ENCODE measurements around the gene RPL37A.

Gene RPL37A

DNA sequence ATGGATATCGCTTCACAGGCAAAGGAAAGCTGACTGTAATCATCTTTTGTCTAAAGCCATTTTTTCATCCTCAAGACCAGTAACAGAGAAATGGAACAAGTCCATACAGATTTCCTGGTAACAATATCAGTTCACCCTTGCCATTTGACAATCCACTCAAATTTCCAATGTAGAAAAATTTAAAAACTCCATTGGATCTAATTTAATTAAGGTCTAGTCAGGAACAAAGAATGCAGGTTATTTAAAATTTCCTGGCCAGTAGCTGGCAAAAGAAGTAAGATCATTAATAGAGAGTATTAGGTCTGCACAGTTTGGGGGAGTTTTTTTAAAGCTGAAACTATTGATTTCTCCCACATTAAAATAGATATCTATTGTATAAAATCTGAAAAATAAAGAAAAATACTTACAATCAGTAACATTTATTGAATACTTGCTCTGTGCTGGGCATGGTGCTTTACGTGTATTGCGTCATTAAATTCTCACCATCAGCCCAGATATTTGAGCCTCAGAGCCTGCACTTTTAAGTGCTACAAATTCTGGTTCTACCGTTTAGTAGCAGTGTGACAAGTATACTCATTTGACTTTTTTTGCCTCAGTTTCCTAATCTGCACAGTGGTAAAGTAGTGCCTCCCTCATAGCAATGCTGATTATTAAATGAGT lies 44.6 kb upstream of the RPL37A start:
- TF ChIP-seq TEAD4 (IDR thresholded peaks at IDR 0.05) = no peak
- no peak for TF ChIP-seq ZBTB7A (IDR thresholded peaks at IDR 0.05; ENCODE audit: low read depth)
- TF ChIP-seq, protein P1, sequence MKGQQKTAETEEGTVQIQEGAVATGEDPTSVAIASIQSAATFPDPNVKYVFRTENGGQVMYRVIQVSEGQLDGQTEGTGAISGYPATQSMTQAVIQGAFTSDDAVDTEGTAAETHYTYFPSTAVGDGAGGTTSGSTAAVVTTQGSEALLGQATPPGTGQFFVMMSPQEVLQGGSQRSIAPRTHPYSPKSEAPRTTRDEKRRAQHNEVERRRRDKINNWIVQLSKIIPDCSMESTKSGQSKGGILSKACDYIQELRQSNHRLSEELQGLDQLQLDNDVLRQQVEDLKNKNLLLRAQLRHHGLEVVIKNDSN (IDR thresholded peaks at IDR 0.05) = no peak
- TF ChIP-seq TAF1 (IDR thresholded peaks at IDR 0.05; ENCODE audit: low read depth) = no peak
- TF ChIP-seq YY1 (IDR thresholded peaks at IDR 0.05; ENCODE audit: low read depth) = no peak
- no peak for TF ChIP-seq EGR1 (IDR thresholded peaks at IDR 0.05)
- TF ChIP-seq FOXM1 (IDR thresholded peaks at IDR 0.05; ENCODE audit: borderline replicate concordance, low read depth) = no peak
- no peak for TF ChIP-seq CEBPB (IDR thresholded peaks at IDR 0.05)
- TF ChIP-seq CREB1 (IDR thresholded peaks at IDR 0.05; ENCODE audit: low read depth) = no peak

DNA sequence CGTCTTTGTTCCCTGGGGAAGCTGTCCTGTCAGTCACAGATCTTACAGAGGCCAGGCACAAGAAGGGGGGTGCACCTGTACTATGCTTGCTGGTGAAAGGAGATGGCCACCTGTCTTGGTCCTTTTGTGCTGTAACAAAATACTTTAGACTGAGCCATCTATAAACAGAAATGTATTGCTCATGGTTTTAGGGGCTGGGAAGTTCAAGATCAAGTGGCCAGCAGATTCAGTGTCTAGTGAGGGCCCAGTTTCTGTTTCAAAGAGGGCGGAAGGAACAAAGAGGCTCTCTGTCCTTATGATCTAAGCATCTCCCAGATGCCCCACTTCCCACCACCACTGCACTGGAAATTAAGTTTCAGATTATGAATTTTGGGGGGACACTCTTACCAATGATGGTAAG lies 35.5 kb upstream of the RPL37A start:
- TF ChIP-seq FOXM1 (IDR thresholded peaks at IDR 0.05; ENCODE audit: borderline replicate concordance, low read depth) (no peak), RAD21 (IDR thresholded peaks at IDR 0.05; ENCODE audit: low read depth) (no peak), EP300 (IDR thresholded peaks at IDR 0.05; ENCODE audit: borderline replicate concordance) (no peak), TCF12 (IDR thresholded peaks at IDR 0.05; ENCODE audit: low read depth) (no peak), TEAD4 (IDR thresholded peaks at IDR 0.05) (no peak), CREB1 (IDR thresholded peaks at IDR 0.05; ENCODE audit: low read depth) (no peak), CEBPB (IDR thresholded peaks at IDR 0.05) (no peak), YY1 (IDR thresholded peaks at IDR 0.05; ENCODE audit: low read depth) (no peak), ZBTB7A (IDR thresholded peaks at IDR 0.05; ENCODE audit: low read depth) (no peak), EGR1 (IDR thresholded peaks at IDR 0.05) (no peak), TAF1 (IDR thresholded peaks at IDR 0.05; ENCODE audit: low read depth) (no peak), NFIC (IDR thresholded peaks at IDR 0.05) (no peak)
- TF ChIP-seq, protein P2, sequence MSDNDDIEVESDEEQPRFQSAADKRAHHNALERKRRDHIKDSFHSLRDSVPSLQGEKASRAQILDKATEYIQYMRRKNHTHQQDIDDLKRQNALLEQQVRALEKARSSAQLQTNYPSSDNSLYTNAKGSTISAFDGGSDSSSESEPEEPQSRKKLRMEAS (IDR thresholded peaks at IDR 0.05) = no peak
- TF ChIP-seq, protein P1 (IDR thresholded peaks at IDR 0.05) = no peak
- TF ChIP-seq, protein P3, sequence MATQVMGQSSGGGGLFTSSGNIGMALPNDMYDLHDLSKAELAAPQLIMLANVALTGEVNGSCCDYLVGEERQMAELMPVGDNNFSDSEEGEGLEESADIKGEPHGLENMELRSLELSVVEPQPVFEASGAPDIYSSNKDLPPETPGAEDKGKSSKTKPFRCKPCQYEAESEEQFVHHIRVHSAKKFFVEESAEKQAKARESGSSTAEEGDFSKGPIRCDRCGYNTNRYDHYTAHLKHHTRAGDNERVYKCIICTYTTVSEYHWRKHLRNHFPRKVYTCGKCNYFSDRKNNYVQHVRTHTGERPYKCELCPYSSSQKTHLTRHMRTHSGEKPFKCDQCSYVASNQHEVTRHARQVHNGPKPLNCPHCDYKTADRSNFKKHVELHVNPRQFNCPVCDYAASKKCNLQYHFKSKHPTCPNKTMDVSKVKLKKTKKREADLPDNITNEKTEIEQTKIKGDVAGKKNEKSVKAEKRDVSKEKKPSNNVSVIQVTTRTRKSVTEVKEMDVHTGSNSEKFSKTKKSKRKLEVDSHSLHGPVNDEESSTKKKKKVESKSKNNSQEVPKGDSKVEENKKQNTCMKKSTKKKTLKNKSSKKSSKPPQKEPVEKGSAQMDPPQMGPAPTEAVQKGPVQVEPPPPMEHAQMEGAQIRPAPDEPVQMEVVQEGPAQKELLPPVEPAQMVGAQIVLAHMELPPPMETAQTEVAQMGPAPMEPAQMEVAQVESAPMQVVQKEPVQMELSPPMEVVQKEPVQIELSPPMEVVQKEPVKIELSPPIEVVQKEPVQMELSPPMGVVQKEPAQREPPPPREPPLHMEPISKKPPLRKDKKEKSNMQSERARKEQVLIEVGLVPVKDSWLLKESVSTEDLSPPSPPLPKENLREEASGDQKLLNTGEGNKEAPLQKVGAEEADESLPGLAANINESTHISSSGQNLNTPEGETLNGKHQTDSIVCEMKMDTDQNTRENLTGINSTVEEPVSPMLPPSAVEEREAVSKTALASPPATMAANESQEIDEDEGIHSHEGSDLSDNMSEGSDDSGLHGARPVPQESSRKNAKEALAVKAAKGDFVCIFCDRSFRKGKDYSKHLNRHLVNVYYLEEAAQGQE (IDR thresholded peaks at IDR 0.05; ENCODE audit: low read depth) = no peak

DNA sequence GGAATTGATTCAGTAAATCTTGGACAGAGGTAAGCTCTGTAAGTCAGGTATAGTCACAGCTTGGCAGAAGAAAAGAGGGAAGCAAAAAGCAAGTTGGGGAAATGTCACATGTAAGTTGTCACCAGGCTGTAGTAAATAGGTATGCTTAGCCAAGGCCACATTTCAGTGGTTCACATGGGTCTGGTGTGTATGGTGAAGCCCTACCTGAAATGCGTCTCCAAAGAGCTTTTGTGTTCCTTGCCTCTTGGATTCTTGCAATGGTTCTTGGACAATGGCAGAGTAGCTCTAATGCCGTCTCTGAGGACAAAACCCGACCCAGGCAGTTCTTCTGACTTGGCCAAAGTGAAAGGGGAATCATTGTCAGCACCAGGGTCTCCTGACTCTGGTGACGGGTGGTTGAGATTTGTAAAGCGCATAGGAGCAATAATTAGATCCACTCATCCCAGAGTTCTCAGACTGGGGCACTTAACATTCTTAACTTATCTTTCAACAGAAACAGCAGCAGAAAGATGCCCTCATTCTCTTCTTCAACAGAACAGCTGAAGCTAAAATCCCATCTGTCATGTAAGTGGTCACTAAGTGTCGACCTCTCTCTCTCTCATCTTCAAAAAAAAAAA lies 34.4 kb upstream of the RPL37A start:
- TF ChIP-seq, protein P2 (IDR thresholded peaks at IDR 0.05) = no peak
- TF ChIP-seq CREB1 (IDR thresholded peaks at IDR 0.05; ENCODE audit: low read depth) = no peak
- TF ChIP-seq ZBTB7A (IDR thresholded peaks at IDR 0.05; ENCODE audit: low read depth) = no peak
- no peak for TF ChIP-seq TCF12 (IDR thresholded peaks at IDR 0.05; ENCODE audit: low read depth)

DNA sequence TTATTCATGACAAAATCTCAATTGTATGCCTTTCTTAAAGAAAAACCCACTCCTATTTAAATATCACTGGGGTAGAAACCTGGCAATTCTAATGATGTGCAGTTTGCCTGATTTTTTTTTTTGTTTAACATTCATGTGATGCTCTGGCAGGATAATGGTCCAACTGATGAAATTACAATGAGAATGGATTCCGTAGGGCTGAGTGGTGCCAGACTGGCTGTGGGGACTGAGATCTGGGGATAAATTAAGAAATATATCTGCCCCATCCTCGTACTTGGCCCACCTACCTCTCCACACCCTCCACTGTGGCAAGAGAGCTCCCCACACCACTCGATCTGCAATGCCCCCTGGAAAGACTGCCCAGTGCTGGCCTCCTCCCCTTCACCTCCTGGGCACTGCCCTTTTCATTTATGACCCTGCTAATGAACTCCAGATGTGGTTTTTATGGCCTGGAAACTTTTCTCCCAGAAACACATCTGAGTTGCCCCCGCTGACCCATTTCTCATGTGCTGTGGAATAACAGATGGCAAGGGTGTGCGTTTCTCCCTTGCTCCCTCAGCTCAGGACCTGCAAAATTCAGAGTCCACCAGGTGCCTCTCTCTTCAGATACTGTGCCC lies 33.0 kb upstream of the RPL37A start:
- TF ChIP-seq YY1 (IDR thresholded peaks at IDR 0.05; ENCODE audit: low read depth) (no peak), ZBTB7A (IDR thresholded peaks at IDR 0.05; ENCODE audit: low read depth) (no peak), CEBPB (IDR thresholded peaks at IDR 0.05) (no peak), TCF12 (IDR thresholded peaks at IDR 0.05; ENCODE audit: low read depth) (no peak), RAD21 (IDR thresholded peaks at IDR 0.05; ENCODE audit: low read depth) (no peak), NFIC (IDR thresholded peaks at IDR 0.05) (no peak), TAF1 (IDR thresholded peaks at IDR 0.05; ENCODE audit: low read depth) (no peak), EP300 (IDR thresholded peaks at IDR 0.05; ENCODE audit: borderline replicate concordance) (no peak), EGR1 (IDR thresholded peaks at IDR 0.05) (no peak), TEAD4 (IDR thresholded peaks at IDR 0.05) (no peak), FOXM1 (IDR thresholded peaks at IDR 0.05; ENCODE audit: borderline replicate concordance, low read depth) (no peak), CREB1 (IDR thresholded peaks at IDR 0.05; ENCODE audit: low read depth) (no peak)
- TF ChIP-seq, protein P2 (IDR thresholded peaks at IDR 0.05) = no peak
- TF ChIP-seq, protein P3 (IDR thresholded peaks at IDR 0.05; ENCODE audit: low read depth) = no peak
- TF ChIP-seq, protein P1 (IDR thresholded peaks at IDR 0.05) = no peak

Measured in Ishikawa (cell line).